GM12878 (cell line): Measurements from ENCODE around the gene STRN4. TPM values are rescaled to one million over a fixed set of nuclear protein-coding genes. Genes with fewer than 3 reads are reported as not detected.

Source experiments
- ATAC-seq: fragments of 200-7000 bp; cut with Tn5 transposase; 3 replicates; pipeline ENCODE4 v1.9.1; 2020; ENCODE audit warnings: mild to moderate bottlenecking, moderate library complexity
- BruUV-seq: library from RNA; stranded (reverse); fragments of 400-500 nt; replicated peaks from 2 replicates; lab custom pipeline; 2021; lab: Mats Ljungman, UMichigan
- CTCF ChIA-PET: fragments of 300-600 bp; sonication (Branson Sonifier 250); formaldehyde crosslinking; extraction: SDS; loops from one replicate; lab custom pipeline; 2021; ENCODE audit warnings: inconsistent platforms; lab: Yijun Ruan, JAX
- POLR2A ChIA-PET: fragments of 350-600 bp; formaldehyde crosslinking; extraction: SDS; loops from one replicate; lab custom pipeline; 2021; ENCODE audit warnings: inconsistent platforms; lab: Charles Lee
- RAD21 ChIA-PET: fragments of 300-600 bp; sonication (Branson Sonifier 250); formaldehyde crosslinking; loops from one replicate; lab custom pipeline; 2023; ENCODE audit warnings: antibody characterized with exemption; ENCODE audit not compliant: unreplicated experiment; lab: Charles Lee
- SMC1A ChIA-PET: fragments of 300-600 bp; sonication (Branson Sonifier 250); formaldehyde crosslinking; loops from one replicate; lab custom pipeline; 2023; ENCODE audit not compliant: unreplicated experiment, uncharacterized antibody; lab: Charles Lee
- DNase-seq: peaks from one replicate; pipeline ENCODE4 v3.0.0-alpha.2; 2011; ENCODE audit warnings: low read depth, low spot score
- FAIRE-seq: peaks from 3 replicates; lab custom pipeline; 2011; peaks lifted over from hg19 to GRCh38; lab: Jason Lieb, UNC
- H2AFZ ChIP-seq: 2 replicates; pipeline ENCODE4 v1.6.0; 2011; ENCODE audit warnings: low read depth, low read length, control low read depth; ENCODE audit not compliant: control insufficient read depth
- H3K27ac ChIP-seq: 2 replicates; pipeline ENCODE4 v1.5.1; 2011; ENCODE audit warnings: control low read depth; ENCODE audit not compliant: control insufficient read depth, insufficient read depth
- H3K27me3 ChIP-seq, 2 experiments: replicated peaks in 1 of 2; 2 replicates each; pipeline versions ENCODE4 v1.6.0 to v1.6.1; 2011; ENCODE audit warnings: low read length in 1 of 2; ENCODE audit not compliant: control insufficient read depth in 2 of 2, insufficient read depth in 2 of 2
- H3K36me3 ChIP-seq, 2 experiments: 2 replicates each; pipeline ENCODE4 v1.5.1; 2011; ENCODE audit warnings: low read length in 1 of 2; ENCODE audit not compliant: control insufficient read depth in 2 of 2, insufficient read depth in 2 of 2
- H3K4me1 ChIP-seq: 2 replicates; pipeline ENCODE4 v1.6.1; 2011; ENCODE audit warnings: mild to moderate bottlenecking, low read length, moderate library complexity, mixed read lengths; ENCODE audit not compliant: control insufficient read depth, insufficient read depth
- H3K4me2 ChIP-seq: 2 replicates; pipeline ENCODE4 v1.6.0; 2011; ENCODE audit warnings: control low read depth; ENCODE audit not compliant: control insufficient read depth, insufficient read depth
- H3K4me3 ChIP-seq: fragments of 200-600 bp; sonication (generic); 2 replicates; pipeline ENCODE4 v1.5.1; 2016
- H3K79me2 ChIP-seq: 2 replicates; pipeline ENCODE4 v1.6.0; 2011; ENCODE audit warnings: low read length; ENCODE audit not compliant: control insufficient read depth, insufficient read depth
- H3K9ac ChIP-seq: 2 replicates; pipeline ENCODE4 v1.8.0; 2011; ENCODE audit warnings: low read length, control low read depth, mixed read lengths; ENCODE audit not compliant: control insufficient read depth, insufficient read depth
- H3K9me3 ChIP-seq: replicated peaks from 3 replicates; pipeline ENCODE4 v1.5.1; 2011; ENCODE audit warnings: mild to moderate bottlenecking, low read length; ENCODE audit not compliant: control insufficient read depth, insufficient read depth
- H4K20me1 ChIP-seq: 2 replicates; pipeline ENCODE4 v1.6.0; 2011; ENCODE audit not compliant: control insufficient read depth, insufficient read depth
- CHD2 ChIP-seq: IDR thresholded peaks from 2 replicates; pipeline ENCODE4 v1.6.1; 2011; ENCODE audit warnings: low read depth, low read length, improper control_type of control experiment, borderline replicate concordance
- GATAD2B ChIP-seq: fragments of 450-650 bp; conservative IDR thresholded peaks from 2 replicates; pipeline ENCODE4 v1.6.1; 2017; ENCODE audit warnings: low read depth, mild to moderate bottlenecking, moderate library complexity
- IKZF1 ChIP-seq: fragments of 450-650 bp; conservative IDR thresholded peaks from 2 replicates; pipeline ENCODE4 v1.6.1; 2017; ENCODE audit warnings: antibody characterized with exemption, mild to moderate bottlenecking
- RB1 ChIP-seq: fragments of 450-650 bp; formaldehyde crosslinking; IDR thresholded peaks from 2 replicates; pipeline ENCODE4 v1.6.1; 2017; ENCODE audit warnings: mild to moderate bottlenecking, borderline replicate concordance
- WRNIP1 ChIP-seq: IDR thresholded peaks from 2 replicates; pipeline ENCODE4 v1.6.1; 2011; ENCODE audit warnings: low read depth, low read length, improper control_type of control experiment, borderline replicate concordance
- WGBS: methylation state at CpG from one replicate; pipeline ENCODE4 v1.1.6; 2016; ENCODE audit warnings: low lambda C conversion rate; ENCODE audit not compliant: insufficient replicate concordance, insufficient coverage; ENCODE audit errors: missing lambda C conversion rate; 5-methylcytosine and 5-hydroxymethylcytosine counted together
- in situ Hi-C: fragments of 300-500 bp; cut with MboI; formaldehyde crosslinking; loops from 9 replicates; pipeline ENCODE4 v1.14.3; 2018; ENCODE audit warnings: mixed read lengths
- intact Hi-C: fragments of 100-400 bp; cut with micrococcal nuclease; formaldehyde crosslinking; loops from one replicate; pipeline ENCODE4 v1.14.2; 2022; ENCODE audit not compliant: unreplicated experiment
- polyA plus RNA-seq, 11 experiments: library from polyadenylated mRNA; depleted of rRNA in 4 of 11; unstranded in 6 of 11; stranded (reverse) in 5 of 11; fragments of >200 nt; fragmentation: Nextera tagmentation in 4 of 11; fragmentation: Illumina TruSeq in 1 of 11; extraction: Ambion mirVana in 4 of 11; extraction: Trizol in 1 of 11; gene quantifications; 1 replicate in 1 of 11; 2 replicates in 10 of 11; pipeline versions ENCODE4 v1.2.1 to v1.2.3, GENCODE V29; 2011 to 2016; ENCODE audit warnings: inconsistent platforms in 2 of 11, missing spikeins in 2 of 11, low read depth in 1 of 11
- total RNA-seq, 4 experiments: library from RNA; depleted of rRNA in 3 of 4; stranded (reverse); fragments of >200 nt in 3 of 4; fragmentation: Illumina TruSeq in 1 of 4; extraction: Trizol in 1 of 4; gene quantifications; 2 replicates each; pipeline versions ENCODE4 v1.2.1 to v1.2.3, GENCODE V29; 2013 to 2021
- TF ChIP-seq, protein P1 (sequence below): fragments of 450-650 bp; formaldehyde crosslinking; IDR thresholded peaks from 2 replicates; pipeline ENCODE4 v1.5.0; 2022; ENCODE audit warnings: mild to moderate bottlenecking, missing genetic modification characterization

The STRN4 gene
- total and polyA plus RNA-seq, 10 of the 15 experiments (the other 5 are each of a cell fraction or from before 2014, with no cell fraction given): 0.42 to 62.8 (median 22.5) TPM

DNA sequence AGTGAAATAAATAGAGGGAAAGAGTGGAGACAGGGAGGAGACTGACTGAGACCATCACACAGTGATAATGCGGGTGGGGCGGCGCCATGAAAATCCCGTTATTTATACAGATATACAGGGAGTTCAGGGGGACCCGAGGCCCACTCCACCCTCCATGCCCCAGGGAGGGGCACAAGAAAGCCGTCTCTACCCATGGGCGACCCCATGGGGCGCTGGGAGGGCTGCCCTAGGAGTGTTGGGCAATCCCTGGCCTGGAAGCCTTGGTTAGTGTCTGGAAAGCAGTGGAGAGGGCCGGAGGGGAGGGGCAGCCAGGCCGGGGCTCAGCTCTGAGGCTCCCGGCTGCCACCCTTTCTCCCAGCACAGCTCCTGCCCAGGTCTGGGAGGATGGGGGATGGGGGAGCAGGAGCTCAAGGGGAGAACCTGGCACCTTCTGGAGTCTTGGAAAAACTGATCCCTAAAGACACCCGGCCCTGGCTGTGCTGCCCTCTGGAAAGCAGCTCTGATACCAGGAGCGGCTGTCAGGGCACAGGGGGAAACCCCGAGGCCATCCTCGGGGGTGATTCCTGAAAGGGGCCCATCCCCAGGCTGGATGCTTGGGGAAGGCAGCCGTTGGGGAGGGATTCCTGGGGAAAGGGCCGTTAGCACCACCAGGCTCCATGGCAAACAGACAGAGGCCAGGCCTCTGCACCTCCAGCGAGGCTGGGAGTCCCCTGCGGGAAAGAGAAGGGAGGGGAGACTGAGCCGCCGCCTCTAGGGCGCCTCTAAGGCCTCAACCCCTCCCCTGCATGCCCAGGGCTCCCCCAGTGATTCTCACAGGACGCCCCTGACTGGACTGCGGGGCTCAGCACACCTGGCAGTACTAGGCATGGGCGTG is 26.4 kb downstream of the STRN4 start:
- ChIA-PET SMC1A (no interaction called here), POLR2A (no interaction called here), CTCF (interaction anchor here (0.7 to 1.8 kb wide), 3 partner anchors 9 to 29 kb away, joined by 3 to 4 read pairs (median 3); no protein-coding TSS in a partner anchor)
- Histone ChIP-seq H3K79me2 (peaks cover 28% of the 10 kb centered on the region), H3K27me3 (no peaks in the 10 kb centered on the region), H3K36me3 (peaks cover 4 to 39% of the 10 kb centered on the region in 2 experiments; a peak in 3 of 4 replicates), H3K9me3 (no peaks in the 10 kb centered on the region), H2AFZ (no peak overlapping the region), H3K4me3 (0 out of 2 replicates have a peak overlapping the region, but pooled peaks have one; percentile 27), H3K4me1 (peaks cover 30% of the 10 kb centered on the region), H3K27ac (peak overlapping the region; percentile 88), H4K20me1 (no peaks in the 10 kb centered on the region)
- in situ Hi-C loops (no loop called here), intact Hi-C loops (loop anchor here (5.0 kb wide), 1 partner anchor 108 kb away; no protein-coding TSS in a partner anchor)
- no TSS peak for BruUV-seq
- DNase-seq (no peak), FAIRE-seq (no peak), ATAC-seq (no peak)
- WGBS: 10% methylated on average over 22 of the region's 25 CpGs
- no peak for TF ChIP-seq RB1
- TF ChIP-seq GATAD2B: no peak
- TF ChIP-seq, protein P1, sequence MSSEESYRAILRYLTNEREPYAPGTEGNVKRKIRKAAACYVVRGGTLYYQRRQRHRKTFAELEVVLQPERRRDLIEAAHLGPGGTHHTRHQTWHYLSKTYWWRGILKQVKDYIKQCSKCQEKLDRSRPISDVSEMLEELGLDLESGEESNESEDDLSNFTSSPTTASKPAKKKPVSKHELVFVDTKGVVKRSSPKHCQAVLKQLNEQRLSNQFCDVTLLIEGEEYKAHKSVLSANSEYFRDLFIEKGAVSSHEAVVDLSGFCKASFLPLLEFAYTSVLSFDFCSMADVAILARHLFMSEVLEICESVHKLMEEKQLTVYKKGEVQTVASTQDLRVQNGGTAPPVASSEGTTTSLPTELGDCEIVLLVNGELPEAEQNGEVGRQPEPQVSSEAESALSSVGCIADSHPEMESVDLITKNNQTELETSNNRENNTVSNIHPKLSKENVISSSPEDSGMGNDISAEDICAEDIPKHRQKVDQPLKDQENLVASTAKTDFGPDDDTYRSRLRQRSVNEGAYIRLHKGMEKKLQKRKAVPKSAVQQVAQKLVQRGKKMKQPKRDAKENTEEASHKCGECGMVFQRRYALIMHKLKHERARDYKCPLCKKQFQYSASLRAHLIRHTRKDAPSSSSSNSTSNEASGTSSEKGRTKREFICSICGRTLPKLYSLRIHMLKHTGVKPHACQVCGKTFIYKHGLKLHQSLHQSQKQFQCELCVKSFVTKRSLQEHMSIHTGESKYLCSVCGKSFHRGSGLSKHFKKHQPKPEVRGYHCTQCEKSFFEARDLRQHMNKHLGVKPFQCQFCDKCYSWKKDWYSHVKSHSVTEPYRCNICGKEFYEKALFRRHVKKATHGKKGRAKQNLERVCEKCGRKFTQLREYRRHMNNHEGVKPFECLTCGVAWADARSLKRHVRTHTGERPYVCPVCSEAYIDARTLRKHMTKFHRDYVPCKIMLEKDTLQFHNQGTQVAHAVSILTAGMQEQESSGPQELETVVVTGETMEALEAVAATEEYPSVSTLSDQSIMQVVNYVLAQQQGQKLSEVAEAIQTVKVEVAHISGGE (CRISPR knock-in tag): no peak
- no peak for TF ChIP-seq WRNIP1
- TF ChIP-seq IKZF1: no peak
- no peak for TF ChIP-seq CHD2
- TF ChIP-seq, all 136 proteins: peak for 0
- RAD21 ChIA-PET: interaction anchor here (2.1 kb wide), 1 partner anchor 58 kb away, joined by 7 read pairs; the partner anchor contains the start of gene DACT3
- no peak overlapping the region for H3K9ac ChIP-seq
- peak overlapping the region; percentile 77 for H3K4me2 ChIP-seq
